HG02678 (cell line): Measurements from ENCODE around the gene KSR2.

Experiments used
- ATAC-seq: cut with Tn5 transposase; IDR thresholded peaks from one replicate; pipeline ENCODE4 v1.9.1; 2021; ENCODE audit warnings: mild to moderate bottlenecking, moderate library complexity; ENCODE audit not compliant: unreplicated experiment

The KSR2 gene

GRCh38 chr12:117508468-117508867 lies 460.3 kb downstream of the KSR2 start:
- ATAC-seq: no peak

GRCh38 chr12:117507548-117507947 lies 461.2 kb downstream of the KSR2 start:
- no peak for ATAC-seq

DNA sequence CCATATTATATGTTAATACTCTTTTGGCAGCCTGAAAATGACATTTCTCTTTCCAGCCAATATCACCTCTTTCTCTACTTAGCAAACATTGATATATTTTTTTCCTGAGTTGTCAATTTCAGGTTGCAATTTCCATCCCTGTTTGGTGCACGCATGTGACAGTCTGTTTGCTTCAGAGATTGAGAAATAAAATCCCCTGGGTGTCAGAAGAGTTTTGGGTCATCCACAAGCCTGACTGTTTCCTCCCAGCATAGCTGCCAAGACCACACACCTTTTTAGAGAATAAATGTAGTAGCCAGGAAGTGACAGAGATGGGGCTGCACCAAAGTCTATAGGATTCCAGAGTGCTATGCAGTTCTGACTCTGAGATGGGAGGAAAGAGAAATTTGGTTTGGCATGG lies 462.5 kb downstream of the KSR2 start:
- no peak for ATAC-seq

GRCh38 chr12:117502633-117503032 lies 466.2 kb downstream of the KSR2 start:
- no peak for ATAC-seq

DNA sequence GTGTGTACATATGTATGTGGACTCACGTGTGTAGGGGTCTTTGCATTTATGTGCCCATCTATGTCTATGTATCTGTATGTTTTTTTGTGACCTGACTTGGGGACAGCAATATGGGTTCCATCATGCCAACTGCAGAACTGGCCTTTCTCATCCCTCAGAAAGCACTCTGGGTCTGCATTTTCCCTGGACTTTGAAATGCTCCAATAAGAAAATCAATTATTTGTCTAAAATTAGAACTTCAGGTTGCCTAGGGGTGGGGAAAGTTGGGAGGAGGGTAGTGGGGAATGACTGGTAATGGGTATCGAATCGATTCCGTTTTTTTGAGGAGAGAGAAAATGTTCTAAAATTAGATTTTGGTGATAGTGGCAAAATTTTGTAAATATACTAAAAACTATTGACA lies 466.6 kb downstream of the KSR2 start:
- ATAC-seq: no peak

- ATAC-seq: no peak
These were observed 467.5 kb downstream of the KSR2 start for GRCh38 chr12:117501076-117501869.

DNA sequence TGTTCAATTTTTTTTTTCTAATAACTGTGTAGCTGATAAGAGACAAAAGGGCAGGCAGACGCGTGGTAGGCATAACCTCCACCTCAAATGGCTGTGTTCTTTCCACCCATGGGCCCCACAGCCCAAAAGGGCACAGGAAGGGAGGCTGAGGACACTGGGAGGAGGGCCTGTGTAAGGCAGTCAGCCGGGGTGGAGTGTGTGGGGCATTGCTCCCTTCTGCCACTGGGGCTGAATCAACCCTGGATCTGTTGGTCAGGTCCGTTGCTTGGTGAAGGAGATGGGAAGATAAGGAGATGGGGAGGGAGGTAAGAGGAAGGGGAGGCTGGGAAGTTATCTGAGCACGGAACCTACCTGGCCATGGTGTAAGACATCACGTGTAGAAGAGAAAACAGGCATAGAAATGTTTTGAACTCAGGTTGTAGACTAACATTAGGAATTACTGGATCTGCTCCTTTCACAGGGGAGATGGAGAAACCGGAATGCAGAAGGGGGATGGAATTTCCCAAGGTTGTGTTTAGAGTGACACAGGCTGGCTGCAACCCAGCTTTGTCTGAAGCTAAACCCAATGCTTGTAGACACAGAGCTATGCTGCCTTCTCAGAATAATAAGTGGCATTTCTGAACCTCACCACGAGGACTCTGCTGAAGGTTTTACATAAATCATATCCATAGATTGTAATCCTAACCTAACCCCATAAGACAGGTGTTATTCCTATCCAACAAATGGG lies 468.9 kb downstream of the KSR2 start:
- no peak for ATAC-seq

DNA sequence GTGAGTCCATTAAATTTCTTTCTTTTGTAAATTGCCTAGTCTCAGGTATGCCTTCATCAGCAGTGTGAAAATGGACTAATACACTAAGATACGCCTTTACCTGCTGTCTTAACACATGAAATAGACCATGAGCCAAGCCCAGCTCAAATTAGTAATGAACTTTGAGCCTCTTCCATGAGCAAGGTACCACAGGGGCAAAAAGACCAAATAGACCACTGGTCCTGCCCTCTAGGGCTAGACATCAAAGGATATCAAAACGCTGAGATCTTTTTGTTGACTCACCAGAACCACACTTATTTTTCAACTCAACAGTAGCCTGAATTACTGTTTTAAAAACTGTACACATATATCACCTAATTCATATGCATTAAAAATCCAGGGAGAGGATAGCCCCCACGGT lies 469.9 kb downstream of the KSR2 start:
- no peak for ATAC-seq

GRCh38 chr12:117498256-117498655 lies 470.5 kb downstream of the KSR2 start:
- no peak for ATAC-seq

- no peak for ATAC-seq
These were observed 471.4 kb downstream of the KSR2 start for GRCh38 chr12:117497407-117497806.

DNA sequence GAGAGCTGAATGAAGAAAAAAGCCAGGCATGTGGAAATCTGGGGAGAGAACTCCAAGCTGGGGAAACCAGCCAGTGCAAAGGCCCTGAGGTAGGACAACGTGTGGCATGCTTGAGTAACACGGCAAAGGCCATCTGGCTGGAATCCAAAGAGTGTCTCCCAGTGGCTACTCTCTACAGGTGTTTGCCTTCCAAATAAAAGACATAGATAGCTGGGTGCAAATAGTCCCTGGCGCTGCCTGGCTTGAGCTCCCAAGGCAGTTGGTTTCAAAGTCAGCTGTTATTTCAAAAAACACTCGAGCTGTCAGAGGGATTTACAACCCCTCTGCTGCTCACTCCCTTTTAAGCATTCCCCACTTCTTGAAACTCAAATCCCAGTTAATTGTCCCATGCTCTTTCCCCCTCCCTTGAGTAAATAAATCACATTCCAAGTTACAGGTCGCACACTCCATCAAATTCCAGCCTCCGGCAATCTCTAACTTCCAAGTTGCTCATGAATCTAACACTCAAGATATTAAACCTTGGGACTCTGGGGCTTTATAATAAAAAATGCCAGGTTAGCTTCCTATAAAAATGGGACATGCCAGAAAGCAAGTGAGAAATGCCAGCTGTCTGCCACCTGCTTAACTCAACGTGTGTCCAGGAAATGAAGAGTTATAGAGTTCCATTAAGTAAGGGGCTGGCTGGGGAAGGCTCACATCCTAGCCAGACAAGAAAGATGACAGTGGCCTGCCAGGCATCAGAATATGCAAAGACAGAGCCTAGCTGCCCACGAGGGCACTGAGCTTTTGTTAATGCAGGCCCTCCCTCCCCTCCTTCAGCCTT lies 473.7 kb downstream of the KSR2 start:
- no peak for ATAC-seq

DNA sequence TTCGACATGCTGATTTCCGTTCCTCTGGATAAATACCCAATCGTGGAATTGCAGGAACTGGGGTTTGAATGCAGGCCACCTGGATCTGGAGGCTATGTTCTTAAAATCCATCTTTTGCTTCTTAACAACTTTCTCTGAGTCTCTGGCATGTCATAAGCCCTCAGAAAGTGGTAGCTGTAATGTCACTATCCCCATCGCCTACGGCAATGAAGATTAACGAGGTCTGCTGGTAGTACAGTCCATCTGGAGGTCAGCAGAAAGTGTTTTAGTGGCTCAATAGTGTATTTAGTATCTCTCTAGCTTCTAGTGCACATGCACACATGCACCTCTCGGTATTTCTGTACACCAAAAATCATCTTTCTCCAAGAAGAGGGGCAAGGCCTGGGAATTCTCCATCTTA lies 477.1 kb downstream of the KSR2 start:
- no peak for ATAC-seq

- ATAC-seq: no peak
These were observed 478.7 kb downstream of the KSR2 start for GRCh38 chr12:117490130-117490529.

GRCh38 chr12:117489671-117490070 lies 479.1 kb downstream of the KSR2 start:
- no peak for ATAC-seq

DNA sequence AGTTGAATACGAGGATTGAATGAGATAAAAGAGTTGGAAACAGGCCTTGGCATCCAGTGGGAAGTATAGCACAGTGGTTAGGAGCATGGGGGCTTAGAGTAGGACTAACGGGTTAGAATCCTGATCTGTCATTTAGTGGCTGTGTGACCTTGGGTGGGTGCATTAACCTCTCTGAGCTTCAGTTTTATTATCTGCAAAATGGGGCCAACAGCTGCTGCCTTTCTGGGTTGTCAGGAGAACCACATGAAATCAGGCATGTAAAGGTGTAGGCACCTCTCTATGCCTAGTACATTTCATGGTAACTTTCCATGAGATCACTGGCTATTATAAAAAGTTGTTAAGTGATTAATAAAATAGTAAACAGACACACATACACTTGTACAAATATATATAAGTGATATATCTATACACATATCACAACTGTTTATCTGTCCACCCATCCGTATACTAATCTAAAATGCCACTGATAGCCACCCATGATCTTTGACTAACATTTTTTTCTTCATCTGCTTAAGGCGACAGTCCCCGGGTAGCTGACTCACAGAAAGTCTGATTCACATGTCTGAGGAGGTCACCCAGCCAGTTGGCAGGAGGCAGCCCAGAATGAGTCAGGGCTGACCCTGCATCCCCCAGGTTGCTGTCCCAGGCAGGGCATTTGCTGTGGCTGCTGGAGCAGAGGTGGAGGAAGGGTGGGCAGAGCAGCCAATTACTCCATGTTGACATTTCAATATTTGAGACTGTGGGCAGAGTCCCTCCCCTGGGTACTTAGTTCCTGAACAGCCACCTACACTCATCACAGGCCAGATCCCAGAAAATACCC lies 481.7 kb downstream of the KSR2 start:
- no peak for ATAC-seq

DNA sequence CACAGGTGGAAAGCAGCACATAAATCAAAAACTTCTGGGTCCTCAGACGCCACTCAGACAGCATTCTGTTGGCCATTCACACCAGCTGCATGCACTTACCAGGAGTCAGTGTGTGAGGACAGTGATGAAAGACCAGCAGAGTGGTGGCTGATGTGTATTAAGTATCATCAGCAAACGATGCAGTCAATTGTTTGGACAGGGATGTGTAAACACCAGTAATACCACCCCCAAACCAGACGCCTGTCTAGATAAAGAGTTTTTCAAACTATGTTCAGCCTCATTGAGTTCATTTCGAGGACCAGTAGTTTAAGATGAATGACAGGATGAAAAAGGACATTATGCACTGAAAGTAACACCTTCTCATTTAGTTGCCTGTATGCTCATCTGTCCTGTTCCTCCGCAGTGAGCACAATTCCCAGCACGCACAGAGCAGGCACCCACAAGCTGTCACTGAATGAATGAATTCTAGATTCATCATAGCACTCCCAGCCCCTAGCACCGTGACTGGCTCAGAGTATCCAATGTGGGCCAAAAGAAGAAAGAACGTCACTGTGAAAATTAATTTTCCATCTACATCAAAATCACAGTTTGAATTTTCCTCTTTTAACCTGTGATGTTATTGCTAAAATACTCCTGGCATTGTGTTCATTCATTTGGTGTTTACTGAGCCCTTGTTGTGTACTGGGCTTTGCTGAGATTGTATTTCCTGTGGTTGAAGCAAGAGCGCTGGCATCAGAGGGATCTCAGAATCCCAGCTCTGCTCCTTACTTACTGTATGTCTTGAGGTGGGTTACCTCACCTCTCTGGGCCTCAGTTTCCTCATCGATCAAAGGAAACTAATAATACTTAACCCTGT lies 482.6 kb downstream of the KSR2 start:
- ATAC-seq: no peak

- no peak for ATAC-seq
These were observed 483.9 kb downstream of the KSR2 start for GRCh38 chr12:117484901-117485300.

GRCh38 chr12:117483501-117483900 lies 485.3 kb downstream of the KSR2 start:
- no peak for ATAC-seq

DNA sequence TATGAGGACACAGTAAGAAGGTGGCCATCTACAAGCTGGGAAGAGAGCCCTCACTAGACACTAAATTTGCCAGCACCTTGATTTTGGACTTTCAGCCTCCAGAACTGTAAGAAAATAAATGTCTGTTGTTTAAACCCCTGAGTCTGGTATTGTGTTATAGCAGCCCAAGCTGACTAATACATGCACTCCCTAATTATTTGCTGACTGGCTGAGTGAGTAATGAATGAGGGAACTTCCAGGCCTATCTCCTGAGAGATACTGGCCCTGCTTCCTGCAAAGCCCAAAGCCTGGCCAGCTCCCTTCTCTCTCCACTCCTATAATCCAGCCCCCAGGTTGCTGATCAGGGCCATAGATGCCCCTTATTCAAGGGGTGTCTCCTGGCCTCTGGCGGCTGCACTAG lies 487.3 kb downstream of the KSR2 start:
- no peak for ATAC-seq

GRCh38 chr12:117476341-117476740 lies 492.4 kb downstream of the KSR2 start:
- no peak for ATAC-seq
